Activated CD8-positive, alpha-beta memory T cell treated with anti-CD3 and anti-CD28 coated beads, Interleukin-2, amount 50 U/mL, for 4 hours (primary cell): ENCODE results near the gene RNF224.
"Not testable (repeated sequence)": the region's sequence is repeated elsewhere in the genome, so short reads cannot be mapped to it uniquely, and the experiment has no call there.

Experiments
- DNase-seq: peaks from one replicate; pipeline ENCODE4 v3.0.0-alpha.2; 2020

Gene RNF224

GRCh38 chr9:137254624-137255447 lies 27.5 kb downstream of the RNF224 start, which contains the start of gene NELFB:
TSS of gene NELFB (plus strand) at chr9:137255327.
- peak; percentile 97 for DNase-seq

DNA sequence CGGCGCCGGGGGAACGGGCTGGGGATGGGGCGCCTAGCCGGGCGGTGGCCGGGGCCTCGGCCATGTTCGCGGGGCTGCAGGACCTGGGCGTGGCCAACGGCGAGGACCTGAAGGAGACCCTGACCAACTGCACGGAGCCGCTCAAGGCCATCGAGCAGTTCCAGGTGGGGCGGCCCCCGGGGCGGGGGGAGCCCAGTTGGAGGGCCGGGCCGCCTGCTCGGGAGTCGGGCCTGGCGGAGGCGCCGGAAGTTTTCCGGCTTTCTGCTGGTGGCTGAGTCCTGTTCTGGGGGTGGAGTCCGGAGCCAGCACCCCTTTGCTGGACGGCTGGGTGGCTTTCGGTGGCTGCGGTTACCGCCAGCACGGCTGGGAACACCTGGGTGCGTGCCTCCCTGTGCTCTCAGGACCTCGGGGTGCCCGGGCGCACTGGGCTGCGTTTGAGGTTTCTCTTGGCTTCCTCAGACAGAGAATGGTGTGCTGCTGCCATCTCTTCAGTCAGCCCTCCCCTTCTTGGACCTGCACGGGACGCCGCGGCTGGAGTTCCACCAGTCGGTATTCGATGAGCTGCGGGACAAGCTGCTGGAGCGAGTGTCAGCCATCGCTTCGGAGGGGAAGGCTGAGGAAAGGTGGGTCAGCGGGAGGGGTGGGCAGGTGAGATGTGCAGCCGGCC lies 28.3 kb downstream of the RNF224 start:
- DNase-seq: no peak

GRCh38 chr9:137256362-137256761 lies 29.1 kb downstream of the RNF224 start:
- DNase-seq: no peak

DNA sequence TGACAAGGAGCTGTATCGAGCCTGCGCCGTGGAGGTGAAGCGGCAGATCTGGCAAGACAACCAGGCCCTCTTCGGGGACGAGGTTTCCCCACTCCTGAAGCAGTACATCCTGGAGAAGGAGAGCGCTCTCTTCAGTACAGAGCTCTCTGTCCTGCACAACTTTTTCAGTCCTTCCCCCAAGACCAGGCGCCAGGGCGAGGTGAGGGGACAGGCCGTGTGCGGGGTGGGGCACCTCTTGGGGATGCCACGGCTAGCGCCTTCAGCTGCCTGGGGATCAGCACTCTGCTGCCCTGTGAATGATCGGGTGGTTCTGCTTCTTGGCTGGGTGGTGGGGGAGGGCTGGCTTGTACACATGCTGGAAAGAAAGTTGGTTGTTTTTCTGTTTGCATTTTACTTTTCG lies 29.6 kb downstream of the RNF224 start:
- no peak for DNase-seq

DNA sequence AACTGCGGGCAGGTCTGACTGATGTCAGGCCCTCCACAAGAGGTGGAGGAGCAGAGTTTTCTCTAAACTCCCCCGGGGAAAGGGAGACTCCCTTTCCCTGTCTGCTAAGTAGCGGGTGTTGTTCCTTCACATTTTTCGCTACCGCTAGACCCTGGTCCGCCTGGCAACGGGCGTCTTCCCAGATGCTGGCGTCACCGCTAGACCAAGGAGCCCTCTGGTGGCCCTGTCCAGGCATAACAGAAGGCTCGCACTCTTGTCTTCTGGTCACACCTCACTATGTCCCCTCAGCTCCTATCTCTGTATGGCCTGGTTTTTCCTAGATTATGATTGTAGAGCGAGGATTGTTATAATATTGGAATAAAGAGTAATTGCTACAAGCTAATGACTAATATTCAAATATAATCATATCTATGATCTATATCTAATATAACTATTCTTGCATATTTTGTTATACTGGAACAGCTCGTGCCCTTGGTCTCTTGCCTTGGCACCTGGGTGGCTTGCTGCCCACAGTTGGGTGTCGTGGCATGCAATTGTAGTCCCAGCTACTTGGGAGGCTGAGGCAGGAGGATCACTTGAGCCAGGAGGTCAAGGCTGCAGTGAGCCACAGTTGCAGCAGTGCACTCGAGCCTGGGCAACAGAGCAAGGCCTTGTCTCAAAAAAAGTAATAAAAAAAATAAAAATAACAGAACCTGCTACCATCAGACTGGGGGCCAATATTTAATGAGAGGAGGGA lies 35.0 kb downstream of the RNF224 start:
- DNase-seq: not testable (repeated sequence)

DNA sequence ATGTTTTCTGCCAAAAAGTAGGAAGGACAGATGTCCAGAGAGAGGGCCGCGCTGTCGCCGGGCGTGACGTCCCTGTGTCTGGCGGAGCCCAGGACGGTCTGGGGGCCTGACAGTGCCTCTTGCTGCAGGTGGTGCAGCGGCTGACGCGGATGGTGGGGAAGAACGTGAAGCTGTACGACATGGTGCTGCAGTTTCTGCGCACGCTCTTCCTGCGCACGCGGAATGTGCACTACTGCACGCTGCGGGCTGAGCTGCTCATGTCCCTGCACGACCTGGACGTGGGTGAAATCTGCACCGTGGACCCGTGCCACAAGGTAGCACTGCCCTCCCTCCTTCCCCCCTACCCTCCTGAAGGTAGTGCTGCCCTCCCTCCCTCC lies 35.6 kb downstream of the RNF224 start:
- DNase-seq: no peak

GRCh38 chr9:137263506-137263905 lies 36.2 kb downstream of the RNF224 start:
- DNase-seq: no peak

DNA sequence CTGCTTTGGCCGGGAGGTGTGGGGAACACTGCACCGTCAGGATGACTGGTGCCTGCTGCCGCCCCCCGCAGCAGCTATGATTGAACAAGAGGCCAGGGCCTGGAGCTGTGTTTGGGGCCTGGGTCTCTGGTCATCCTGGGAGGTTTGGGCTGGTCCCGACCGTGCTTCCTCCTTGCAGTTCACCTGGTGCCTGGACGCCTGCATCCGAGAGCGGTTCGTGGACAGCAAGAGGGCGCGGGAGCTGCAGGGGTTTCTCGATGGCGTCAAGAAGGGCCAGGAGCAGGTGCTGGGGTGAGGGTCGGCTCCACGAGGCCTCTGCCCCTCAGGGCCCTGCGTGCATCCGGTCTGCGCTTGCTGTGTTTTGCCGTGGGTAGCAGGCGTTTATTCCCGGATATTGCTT lies 36.8 kb downstream of the RNF224 start:
- no peak for DNase-seq

DNA sequence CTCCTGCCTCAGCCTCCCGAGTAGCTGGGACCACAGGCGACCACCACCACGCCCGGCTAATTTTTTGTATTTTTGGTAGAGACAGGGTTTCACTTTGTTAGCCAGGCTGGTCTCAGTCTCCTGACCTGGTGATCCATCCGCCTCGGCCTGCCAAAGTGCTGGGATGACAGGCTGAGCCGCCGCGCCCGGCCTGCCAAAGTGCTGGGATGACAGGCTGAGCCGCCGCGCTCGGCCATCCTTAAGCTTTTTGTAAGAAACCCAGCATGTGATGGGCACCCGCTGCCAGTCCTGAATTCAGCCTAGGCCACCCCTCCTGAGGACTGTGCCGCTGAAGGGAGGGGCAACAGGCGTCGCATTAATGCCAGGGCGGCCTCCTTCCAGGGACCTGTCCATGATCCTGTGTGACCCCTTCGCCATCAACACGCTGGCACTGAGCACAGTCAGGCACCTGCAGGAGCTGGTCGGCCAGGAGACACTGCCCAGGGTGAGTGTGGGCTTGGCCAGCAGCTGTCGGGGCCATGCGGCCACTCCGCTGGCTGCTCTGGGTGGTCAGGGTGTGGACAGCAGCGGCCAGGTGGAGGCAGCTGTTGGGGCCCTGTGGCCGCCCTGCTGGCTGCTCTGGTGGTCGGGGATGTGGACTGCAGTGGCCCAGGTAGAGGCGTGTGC lies 38.3 kb downstream of the RNF224 start:
- DNase-seq: no peak

DNA sequence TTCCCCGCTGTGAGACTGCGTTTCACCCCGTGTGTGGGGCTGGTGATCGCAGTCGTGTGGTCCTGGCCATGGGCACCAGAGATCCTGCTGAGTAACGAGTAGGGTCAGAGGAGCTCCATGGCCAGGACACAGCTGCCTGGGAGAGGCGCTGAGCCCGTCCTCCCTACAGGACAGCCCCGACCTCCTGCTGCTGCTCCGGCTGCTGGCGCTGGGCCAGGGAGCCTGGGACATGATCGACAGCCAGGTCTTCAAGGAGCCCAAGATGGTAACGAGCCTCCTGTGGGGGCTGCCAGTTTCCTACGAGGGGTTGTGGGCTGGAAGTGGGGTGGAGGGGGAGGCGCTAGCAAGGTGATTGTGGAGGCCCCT lies 38.8 kb downstream of the RNF224 start:
- DNase-seq: no peak

- peak; percentile 15 for DNase-seq
Measured at GRCh38 chr9:137266585-137267453, 39.5 kb downstream of the RNF224 start.

DNA sequence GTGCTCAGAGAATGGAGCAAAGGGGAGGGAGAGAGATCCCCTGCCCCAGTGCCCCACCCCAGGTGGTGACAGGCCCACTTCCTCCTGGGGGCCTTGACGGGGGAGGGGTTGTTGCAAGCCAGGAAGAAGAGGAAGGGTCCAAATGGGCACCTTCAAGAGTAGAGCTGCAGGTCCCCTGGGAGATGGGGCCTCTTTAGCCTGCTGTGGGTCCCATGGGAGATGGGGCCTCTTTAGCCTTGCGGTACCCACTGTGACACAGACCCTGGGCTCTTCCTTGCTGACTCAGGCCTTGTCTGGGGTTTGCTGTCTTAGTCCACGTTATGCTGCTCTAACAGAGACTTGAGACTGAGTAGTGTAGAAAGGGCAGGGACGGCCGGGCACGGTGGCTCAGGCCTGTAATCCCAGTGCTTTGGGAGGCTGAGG lies 40.6 kb downstream of the RNF224 start:
- DNase-seq: no peak

DNA sequence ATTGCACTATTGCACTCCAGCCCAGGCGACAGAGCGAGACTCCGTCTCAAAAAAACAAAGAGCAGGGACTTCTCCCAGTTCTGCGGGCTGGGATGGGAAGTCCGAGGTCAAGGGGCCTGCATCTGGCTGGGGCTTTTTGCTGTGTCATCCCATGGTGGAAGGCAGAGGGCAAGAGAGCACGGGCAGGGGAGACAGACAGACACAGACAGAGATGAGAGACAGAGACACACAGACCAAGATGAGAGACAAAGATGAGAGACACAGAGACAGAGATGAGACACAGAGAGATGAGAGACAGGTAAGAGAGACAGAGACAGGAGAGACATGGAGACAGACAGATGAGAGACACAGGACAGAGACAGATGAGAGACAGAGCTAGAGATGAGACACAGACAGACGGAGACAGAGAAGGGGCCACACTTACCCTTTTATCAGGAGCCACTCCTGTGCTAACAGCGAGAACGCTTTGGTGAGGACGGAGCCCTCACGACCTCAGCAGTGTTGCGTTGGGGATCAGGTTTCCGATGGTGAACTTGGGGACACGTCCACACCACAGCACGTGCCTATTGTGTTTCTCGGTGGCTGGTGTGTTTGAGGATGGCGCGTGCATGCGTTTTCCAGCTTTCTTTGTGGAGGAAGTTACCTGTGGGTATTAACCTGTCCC lies 41.4 kb downstream of the RNF224 start:
- DNase-seq: no peak

GRCh38 chr9:137269231-137269772 lies 42.0 kb downstream of the RNF224 start:
- DNase-seq: no peak

DNA sequence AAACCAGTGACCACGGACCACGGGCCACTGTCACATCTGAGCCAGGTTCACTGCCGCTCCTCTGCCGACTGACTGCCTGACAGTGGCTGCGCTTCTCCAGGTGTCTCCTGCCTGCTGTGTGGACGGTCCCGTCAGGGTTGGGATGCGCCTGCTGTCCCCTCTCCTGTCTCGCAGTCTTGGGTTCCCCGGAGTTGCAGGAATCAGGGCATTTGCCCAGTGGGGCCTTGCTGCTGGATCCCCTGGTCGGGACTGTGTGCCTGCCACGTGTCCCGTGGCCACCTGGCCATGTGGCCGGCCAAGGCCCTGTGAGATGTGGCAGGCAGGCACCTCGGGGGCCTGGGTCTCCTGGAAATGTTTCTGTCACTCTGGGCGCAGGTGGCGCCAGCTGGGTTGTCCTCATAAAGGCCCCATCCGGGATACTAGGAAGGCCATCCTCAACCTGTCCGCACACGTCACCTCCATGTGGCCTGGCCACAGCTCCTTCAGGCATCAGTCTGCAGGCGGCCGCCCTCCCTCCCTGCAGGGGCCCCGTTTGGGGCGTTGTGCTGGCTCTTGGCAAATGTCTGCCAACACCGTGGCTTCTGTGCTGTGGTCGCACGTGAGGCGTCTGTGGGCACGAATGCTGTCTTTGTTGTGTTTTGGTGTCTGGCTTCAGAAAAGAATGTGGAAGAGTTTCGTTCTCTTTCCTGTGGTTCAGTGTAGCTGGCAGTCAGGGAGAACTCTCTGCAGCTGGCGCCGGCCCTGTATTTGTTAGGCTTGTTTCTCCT lies 43.8 kb downstream of the RNF224 start:
- DNase-seq: no peak

DNA sequence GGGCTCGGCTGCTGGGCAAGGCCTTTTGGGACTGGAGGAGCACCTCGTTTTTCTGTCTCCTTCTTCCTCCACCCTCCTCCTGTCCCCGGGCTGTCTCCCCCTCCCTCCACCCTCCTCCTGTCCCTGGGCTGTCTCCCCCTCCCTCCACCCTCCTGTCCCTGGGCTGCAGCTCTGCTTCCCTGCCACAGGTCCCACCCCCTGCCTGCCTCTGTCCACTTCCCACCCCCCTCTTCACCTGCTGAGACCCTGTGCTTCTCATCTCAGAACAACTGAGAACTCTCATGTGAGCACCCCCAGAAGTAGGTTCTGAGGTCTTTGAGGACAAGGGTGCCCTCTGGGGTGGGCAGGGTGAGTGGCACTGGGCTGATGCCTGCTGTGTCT lies 44.4 kb downstream of the RNF224 start:
- DNase-seq: no peak

DNA sequence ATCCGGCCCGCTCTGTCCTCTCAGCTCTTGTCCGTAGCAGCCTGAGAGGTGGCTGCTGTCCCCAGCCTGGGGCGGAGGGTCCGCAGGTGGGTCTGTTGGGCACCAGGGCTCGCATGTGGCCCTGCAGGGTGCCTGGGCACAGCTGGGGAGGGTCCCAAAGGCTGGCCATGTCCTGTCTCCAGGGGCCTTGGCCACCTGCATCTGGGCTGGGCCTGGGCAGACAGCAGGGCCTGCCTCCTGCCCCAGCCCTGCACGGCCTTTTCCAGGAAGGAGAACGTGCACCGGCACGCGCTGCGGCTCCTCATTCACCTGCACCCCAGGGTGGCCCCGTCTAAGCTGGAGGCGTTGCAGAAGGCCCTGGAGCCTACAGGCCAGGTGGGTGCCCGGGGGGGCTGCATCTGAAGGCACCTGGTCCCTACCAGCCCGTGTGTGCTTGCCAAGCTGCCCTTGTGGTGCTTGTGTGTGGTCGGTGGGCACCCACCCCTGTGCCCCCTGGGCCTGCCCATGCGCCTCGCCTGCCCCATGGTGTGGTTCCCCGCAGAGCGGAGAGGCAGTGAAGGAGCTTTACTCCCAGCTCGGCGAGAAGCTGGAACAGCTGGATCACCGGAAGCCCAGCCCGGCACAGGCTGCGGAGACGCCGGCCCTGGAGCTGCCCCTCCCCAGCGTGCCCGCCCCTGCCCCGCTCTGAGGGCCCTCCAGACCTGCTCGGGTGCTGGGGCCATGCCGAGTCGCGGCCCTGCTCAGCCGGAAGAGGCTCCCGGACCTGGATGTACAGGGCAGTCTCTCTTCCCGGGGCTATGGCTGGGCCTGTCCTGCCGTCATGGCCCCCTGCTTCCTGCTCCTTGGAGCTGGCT lies 45.2 kb downstream of the RNF224 start:
- DNase-seq: no peak

DNA sequence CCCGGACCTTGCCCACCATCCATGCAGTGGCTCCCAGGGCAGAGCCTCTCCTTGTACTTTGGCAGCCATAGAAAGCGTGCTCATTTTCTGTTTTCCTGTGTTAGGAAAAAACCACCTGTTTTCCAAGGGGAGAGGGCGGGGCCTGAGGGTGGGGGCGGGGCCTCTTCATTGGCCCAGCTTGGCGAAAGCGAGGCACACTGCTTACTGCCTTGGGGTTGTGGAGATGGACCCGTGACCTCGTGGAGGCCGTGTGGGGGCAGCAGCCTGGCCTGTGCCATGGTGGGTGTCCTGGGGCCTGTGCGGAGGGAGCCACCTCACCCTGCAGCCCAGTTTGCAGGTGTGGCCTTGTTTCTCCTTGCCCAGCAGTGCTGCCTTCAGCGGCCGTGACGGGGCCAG lies 45.8 kb downstream of the RNF224 start:
- DNase-seq: no peak

GRCh38 chr9:137273611-137274320 lies 46.5 kb downstream of the RNF224 start:
- no peak for DNase-seq
